NCI-H2081 (cell line): ENCODE results near the gene ABCG5.

Experiments used
- DNase-seq, 2 experiments: peaks; one replicate each; lab custom pipeline; 2025; lab: John Stamatoyannopoulos, UW

ABCG5 gene

DNA sequence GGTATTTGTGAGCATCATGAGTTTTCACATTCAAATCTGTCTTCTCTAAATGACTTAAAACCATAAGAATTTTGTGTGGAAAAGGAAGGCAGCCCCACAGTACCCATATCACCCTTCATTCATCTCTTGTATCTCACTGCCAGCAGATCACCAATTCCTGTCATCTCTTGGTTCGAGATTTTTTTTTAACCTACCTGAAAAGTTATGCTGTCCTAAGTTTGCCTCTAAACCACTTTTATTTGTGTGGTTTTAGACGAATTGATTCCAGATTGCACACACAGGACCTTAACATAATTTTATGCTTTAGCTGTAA, 32.0 kb downstream of the ABCG5 start:
- DNase-seq, result no peak

DNA sequence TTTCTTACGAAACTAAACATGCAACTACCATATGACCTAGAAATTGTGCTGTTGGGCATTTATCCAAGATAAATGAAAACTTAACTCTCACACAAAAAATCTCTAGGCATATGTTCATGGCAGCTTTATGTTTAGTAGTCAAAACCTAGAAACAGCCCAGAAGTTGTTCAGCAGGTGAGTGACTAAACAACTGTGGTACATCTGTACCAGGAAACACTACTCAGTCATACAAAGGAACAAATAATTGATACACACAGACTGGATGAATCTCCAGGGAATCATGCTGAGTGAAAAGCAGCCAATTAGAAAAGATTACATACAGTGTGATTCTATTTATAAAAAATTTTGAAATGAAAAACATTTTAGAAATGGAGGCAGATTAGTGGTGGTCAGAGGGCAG, 35.5 kb downstream of the ABCG5 start:
- no peak for DNase-seq

- DNase-seq, result no peak
Observed at GRCh38 chr2:43802135-43802534, 36.5 kb downstream of the ABCG5 start.

DNA sequence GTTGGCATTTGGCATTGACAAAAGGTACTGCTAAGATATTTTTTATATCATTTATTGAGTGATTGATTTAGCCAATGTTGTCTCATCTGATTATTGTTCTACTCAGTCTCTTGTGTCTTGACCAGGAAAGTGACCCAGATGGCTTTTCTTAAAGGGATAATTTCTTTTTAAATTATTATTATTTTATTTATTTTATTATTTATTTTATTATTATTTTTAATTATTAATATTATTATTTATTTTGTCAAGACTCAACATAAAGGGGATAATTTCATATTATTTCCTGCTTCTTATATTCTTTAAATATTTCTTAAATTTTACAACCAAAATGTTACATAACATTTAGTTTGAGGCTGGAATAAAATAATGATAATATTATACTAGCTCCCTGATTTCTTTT, 37.7 kb downstream of the ABCG5 start:
- DNase-seq, result no peak

DNA sequence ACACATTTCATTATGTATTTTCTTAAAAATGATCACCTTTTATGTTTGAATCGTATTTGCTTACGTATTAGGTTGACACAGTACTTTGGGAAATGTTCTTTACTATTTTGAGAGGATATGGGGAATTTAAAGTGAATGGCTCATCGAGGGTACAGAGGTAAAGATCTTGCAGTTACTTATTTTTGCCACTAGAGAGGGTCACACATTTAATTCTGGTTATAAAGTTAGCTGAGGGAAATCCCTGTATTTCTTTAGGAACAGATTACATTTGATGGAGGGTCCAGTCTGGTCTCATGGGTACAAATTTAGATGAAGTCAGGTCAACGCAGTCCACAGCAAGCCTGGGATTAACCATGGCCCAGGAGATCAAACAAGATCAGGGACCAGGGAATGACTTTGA, 40.3 kb downstream of the ABCG5 start:
- DNase-seq, result no peak

DNA sequence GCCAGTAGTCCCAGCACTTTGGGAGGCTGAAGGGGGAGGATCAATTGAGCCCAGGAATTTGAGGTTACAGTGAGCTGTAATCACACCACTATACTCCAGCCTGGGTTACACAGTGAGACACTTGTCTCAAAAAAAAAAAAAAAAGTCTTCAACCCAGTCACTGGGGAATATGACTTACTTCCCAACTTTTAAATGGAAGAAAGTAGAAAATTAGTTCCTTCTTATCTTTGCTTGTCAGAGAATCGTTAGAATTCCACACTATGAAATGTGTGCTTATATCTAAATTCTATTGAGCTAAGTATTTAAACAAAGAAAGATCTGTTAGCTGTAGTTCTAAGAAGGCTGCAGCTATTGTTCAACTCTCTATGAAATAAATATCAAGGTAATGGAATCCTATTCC, 42.4 kb downstream of the ABCG5 start:
- no peak for DNase-seq

DNA sequence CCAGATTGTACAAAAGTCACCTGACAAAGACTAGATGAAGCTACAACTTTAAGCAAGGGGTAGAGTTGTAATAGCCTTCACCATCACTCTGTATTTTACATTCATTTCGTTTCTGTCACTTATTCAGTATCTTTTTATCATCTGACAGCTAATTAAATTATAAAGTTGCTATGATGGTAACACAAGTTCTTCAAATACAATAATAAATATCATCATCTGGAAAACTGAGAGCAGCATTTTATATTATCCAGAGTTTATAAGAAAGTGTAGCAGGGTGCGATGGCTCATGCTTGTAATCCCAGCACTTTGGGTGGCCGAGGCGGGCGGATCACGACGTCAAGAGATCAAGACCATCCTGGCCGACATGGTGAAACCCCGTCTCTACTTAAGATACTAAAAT, 43.7 kb downstream of the ABCG5 start:
- no peak for DNase-seq

GRCh38 chr2:43792653-43793052, 46.0 kb downstream of the ABCG5 start:
- DNase-seq, result no peak

DNA sequence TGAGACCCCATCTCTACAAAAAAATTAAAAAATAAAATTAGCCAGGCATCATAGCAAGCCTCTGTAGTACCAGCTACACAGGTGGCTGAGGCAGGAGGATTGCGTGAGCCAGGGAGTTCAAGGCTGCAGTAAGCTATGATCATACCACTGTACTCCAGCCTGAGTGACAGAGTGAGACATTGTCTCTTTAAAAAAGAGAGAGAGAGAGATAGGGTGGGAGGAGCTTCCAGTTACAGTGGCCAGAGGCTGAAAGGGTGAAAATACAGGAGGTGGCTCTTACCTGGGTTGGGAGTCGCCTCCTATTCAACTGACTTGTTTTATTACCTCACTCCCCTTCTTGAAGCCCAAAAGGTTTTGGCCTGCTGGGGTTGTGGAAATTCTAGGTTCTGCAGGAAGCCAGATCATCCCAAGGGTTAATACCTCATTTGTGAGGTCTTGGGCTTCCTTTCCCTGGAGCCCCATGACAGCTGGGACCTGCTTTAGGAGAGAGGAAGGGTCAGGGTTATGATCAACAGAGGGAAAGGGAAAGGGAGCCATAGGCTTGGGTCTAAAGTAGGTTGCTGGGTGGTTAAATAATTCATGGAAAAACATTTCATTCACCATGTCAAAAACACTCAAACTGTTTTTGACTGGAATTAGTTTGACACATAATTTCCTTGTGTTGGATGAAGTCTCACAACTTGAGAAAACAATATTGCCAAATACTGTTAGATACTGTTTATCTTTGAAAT, 47.4 kb downstream of the ABCG5 start:
- DNase-seq, result no peak

- DNase-seq, result no peak
Observed at GRCh38 chr2:43790147-43790546, 48.5 kb downstream of the ABCG5 start.

DNA sequence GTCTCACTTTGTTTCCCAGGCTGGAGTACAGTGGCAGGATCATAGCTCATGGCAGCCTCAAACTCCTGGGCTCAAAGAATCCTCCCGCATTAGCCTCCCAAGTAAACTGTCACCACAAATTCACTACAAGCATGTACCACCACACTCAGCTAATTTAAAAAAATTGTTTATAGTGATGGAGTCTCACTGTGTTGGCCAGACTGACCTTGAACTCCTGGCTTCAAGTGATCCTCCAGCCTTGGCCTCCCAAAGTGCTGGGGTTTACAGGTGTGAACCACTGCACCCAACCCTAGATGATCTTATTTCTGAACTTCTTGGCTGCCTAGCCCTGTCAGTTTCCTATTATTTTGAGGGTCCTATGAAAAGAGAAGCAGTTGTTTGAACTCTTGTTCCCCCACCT, 50.0 kb downstream of the ABCG5 start:
- no peak for DNase-seq

DNA sequence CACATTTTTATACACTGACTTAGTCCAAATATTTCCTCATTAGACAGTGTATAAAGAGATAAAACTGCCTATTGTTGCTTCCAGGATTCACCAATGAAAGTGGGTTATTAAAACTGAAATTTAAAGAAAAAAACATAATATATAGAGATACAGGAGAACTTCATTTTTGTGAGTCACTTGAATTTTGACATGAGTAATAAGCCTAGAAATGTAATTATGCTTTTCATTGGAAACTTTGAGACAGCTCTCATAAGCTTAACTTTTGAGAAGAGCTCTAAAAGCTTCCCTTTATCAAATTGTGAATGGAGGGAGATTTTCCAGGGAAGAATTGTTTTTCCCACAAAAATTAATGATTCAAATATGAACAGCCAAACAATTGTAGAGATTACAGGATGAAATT, 50.7 kb downstream of the ABCG5 start:
- DNase-seq, result no peak

- DNase-seq, result no peak
Observed at GRCh38 chr2:43778233-43778632, 60.4 kb downstream of the ABCG5 start.

DNA sequence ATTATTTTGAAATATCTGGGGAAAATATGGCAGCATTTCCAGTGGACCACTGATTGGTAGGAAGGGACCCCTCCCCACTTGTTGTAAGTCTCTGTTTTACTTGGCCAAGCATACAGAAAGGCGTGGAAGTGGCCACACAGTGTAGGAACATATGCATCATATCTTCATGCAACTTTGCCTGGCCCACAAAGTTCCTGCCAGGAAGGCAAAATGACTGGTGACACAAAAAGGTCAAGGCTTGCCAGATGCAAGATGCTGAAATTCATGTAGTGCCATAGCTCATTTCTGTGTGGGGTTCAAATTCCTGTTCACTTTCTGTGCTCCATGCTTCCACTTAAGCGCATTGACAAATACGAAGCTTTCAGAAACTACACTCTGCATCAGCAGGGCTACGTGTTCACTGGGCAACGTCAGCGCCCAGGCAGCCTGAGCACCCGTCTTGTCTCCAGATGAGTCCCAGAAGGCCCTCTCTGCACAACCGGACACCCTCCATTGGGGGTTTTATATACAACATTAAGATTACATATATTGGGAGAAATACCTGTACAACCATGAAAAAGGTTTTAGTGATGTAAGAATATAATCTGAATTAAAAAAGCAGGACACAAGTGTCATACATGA, 61.2 kb downstream of the ABCG5 start:
- DNase-seq, result no peak

DNA sequence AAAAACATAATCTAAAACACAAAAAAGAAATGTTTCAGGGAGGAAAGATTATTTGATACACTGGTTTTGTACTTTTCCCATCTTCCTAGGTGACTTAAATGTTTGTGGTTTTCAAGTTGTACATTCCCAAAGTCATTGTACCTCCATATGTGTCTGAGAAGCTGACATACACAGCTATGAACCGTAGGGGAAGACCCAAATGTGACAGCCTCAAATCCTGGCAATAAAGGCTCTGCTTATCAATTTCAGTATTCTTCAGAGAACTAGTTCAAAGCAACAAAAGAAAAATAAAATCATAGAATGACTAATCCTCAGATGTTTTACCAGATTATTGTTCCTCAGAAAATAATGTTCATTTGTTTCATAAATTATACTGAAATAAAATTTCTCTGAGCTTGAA, 62.3 kb downstream of the ABCG5 start:
- DNase-seq, result no peak

GRCh38 chr2:43774617-43775016, 64.0 kb downstream of the ABCG5 start:
- peak in 1 of 2 experiments; percentile 40 for DNase-seq

GRCh38 chr2:43773876-43774613, 64.6 kb downstream of the ABCG5 start, which contains the start of gene DYNC2LI1:
Gene DYNC2LI1 (plus strand): TSS chr2:43774039. CDS start chr2:43774139, 100 bp downstream.
- peak; percentile 84 to 93 for DNase-seq

GRCh38 chr2:43766006-43766405, 72.6 kb downstream of the ABCG5 start:
- no peak for DNase-seq

- DNase-seq, result no peak
Observed at GRCh38 chr2:43764086-43764705, 74.4 kb downstream of the ABCG5 start.

DNA sequence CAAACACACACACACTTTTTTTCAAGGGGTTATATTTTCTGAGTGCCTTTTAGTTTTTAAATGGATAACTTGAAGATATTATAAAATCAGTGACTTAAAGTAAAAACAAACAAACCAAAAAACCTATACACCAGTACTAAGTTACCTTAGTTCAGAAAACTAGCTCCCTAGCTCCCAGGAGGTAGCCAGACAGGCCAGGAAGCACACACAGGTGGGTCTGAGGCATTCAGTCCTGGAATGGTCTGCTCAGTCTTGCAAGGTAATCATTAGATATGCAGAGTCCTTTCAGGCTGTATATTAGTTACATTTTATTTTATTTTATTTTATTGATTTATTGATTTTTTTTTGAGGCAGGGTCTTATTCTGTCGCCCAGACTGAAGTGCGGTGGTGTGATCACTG, 75.5 kb downstream of the ABCG5 start:
- no peak for DNase-seq
